A549 treated with DMSO at 1 μM for 4 hours (cell line): ENCODE results near the gene CCDC27. TPM values are rescaled to one million over a fixed set of nuclear protein-coding genes. Genes with fewer than 3 reads are reported as not detected.

ENCODE experiments used
- total RNA-seq: library from RNA; stranded (reverse); fragments of 200-300 nt; extraction: Qiagen RNA extraction; gene quantifications from 5 replicates; pipeline ENCODE4 v1.2.3, GENCODE V29; 2022; ENCODE audit warnings: low read depth

Gene CCDC27
- not detected in 5 replicates for total RNA-seq

DNA sequence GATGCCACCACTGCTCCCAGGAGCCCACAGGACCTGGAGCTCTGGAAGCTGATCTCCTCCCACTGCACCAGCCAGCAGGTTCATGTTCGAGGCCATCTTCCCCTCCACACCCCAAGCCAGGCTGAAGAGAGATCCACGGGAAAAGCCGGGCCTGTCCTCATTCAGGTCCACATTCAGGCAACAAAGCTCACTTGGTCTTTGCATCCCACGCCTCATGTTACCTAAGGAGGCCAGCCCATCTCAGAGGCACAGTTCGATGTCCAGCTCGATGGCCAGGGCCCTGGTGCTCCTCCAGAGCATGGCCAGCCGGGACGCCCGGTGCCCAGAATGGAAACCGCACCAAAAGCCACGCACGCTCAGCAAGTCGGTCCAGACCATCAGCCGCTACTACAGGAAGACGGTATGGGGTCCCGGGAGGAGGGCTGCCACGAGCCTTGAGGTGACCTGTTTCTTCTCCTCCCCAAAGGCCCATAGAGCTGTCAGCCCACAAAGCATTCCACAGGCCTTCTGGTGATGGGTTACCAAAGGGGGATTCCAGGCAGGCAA lies at the start of gene CCDC27:
TSS of gene CCDC27 (plus strand) at position 51 of the 546 bp plus-strand sequence. CDS start at position 83, 32 bp downstream.

GRCh38 chr1:3772715-3773571 lies 20.7 kb downstream of the CCDC27 start, which contains the start of gene SMIM1:
Gene SMIM1 (plus strand): TSS chr1:3772749. CDS start chr1:3775374, 2,625 bp downstream.

GRCh38 chr1:3796215-3797061 lies 44.2 kb downstream of the CCDC27 start, which contains the start of gene LRRC47:
Gene LRRC47 (minus strand): TSS chr1:3796498. CDS start chr1:3796476, 22 bp downstream.

Other genes starting within 250 kb of the CCDC27 start
- gene MEGF6, start 140.9 kb upstream of the CCDC27 start, total RNA-seq: 10.3 to 14.1 TPM (median 13.1 TPM) in 5 replicates
- 23.9 to 27.8 TPM (median 26.6 TPM) in 5 replicates for gene TPRG1L, start 127.4 kb upstream of the CCDC27 start, total RNA-seq
- gene WRAP73, start 102.3 kb upstream of the CCDC27 start, total RNA-seq: 14.2 to 21.5 TPM (median 19.2 TPM) in 5 replicates
- 0.37 to 0.63 TPM (median 0.58 TPM) in 5 replicates for gene TP73, start 99.9 kb upstream of the CCDC27 start, total RNA-seq
- 0.74 to 2.5 TPM (median 1.1 TPM) in 5 replicates for gene SMIM1, start 20.3 kb downstream of the CCDC27 start, total RNA-seq
- 28.6 to 36.7 TPM (median 35.9 TPM) in 5 replicates for gene LRRC47, start 44.0 kb downstream of the CCDC27 start, total RNA-seq
- 11.8 to 21.4 TPM (median 18.3 TPM) in 5 replicates for gene CEP104, start 104.8 kb downstream of the CCDC27 start, total RNA-seq
- 3.0 to 4.3 TPM (median 3.7 TPM) in 5 replicates for gene DFFB, start 105.0 kb downstream of the CCDC27 start, total RNA-seq
- 20.1 to 26.9 TPM (median 26.3 TPM) in 5 replicates for gene C1orf174, start 147.8 kb downstream of the CCDC27 start, total RNA-seq